HG02973 (cell line): Measurements from ENCODE around the gene LILRB3.
"Not testable (repeated sequence)": the region's sequence is repeated elsewhere in the genome, so short reads cannot be mapped to it uniquely, and the experiment has no call there.

Source experiments
- ATAC-seq: cut with Tn5 transposase; IDR thresholded peaks from one replicate; pipeline ENCODE4 v1.9.1; 2021; ENCODE audit warnings: moderate library complexity; ENCODE audit not compliant: unreplicated experiment

The LILRB3 gene

GRCh38 chr19:54191011-54191810 is 31.6 kb downstream of the LILRB3 start, which contains the start of gene TSEN34:
TSS of gene TSEN34 (plus strand) at chr19:54191308. CDS start at chr19:54191365, 57 bp downstream.
- ATAC-seq = peak; percentile 24

- ATAC-seq = peak; percentile 44
These were observed 32.2 kb downstream of the LILRB3 start for GRCh38 chr19:54190503-54191010.

- ATAC-seq = peak; percentile 41
These were observed 32.9 kb downstream of the LILRB3 start for GRCh38 chr19:54189735-54190502.

- ATAC-seq = peak; percentile 14
These were observed 33.6 kb downstream of the LILRB3 start, which contains the start of gene MBOAT7 for GRCh38 chr19:54189145-54189734. TSS of gene MBOAT7 (minus strand) at chr19:54189580. CDS start at chr19:54188508, 1,072 bp downstream.

GRCh38 chr19:54188215-54188871 is 34.5 kb downstream of the LILRB3 start:
- ATAC-seq = no peak

- ATAC-seq = no peak
These were observed 35.8 kb downstream of the LILRB3 start for GRCh38 chr19:54186934-54187381.

- ATAC-seq = no peak
These were observed 36.5 kb downstream of the LILRB3 start for GRCh38 chr19:54186351-54186750.

GRCh38 chr19:54183431-54183830 is 39.4 kb downstream of the LILRB3 start:
- ATAC-seq = no peak

GRCh38 chr19:54181894-54182293 is 40.9 kb downstream of the LILRB3 start:
- not testable (repeated sequence) for ATAC-seq

- ATAC-seq = no peak
These were observed 42.1 kb downstream of the LILRB3 start for GRCh38 chr19:54180691-54181091.

GRCh38 chr19:54179921-54180461 is 42.8 kb downstream of the LILRB3 start:
- no peak for ATAC-seq

- no peak for ATAC-seq
These were observed 43.5 kb downstream of the LILRB3 start for GRCh38 chr19:54179262-54179852.

GRCh38 chr19:54178581-54179261 is 44.1 kb downstream of the LILRB3 start:
- no peak for ATAC-seq

GRCh38 chr19:54173951-54174834 is 48.6 kb downstream of the LILRB3 start:
- ATAC-seq = no peak

- ATAC-seq = no peak
These were observed 49.5 kb downstream of the LILRB3 start for GRCh38 chr19:54173359-54173699.

GRCh38 chr19:54172471-54173358 is 50.1 kb downstream of the LILRB3 start, which contains the start of gene TMC4:
TSS of gene TMC4 (minus strand) at chr19:54173160. CDS start at chr19:54173117, 43 bp downstream.
- ATAC-seq = no peak

GRCh38 chr19:54171736-54172431 is 50.9 kb downstream of the LILRB3 start:
- ATAC-seq = not testable (repeated sequence)
